WTC11 (cell line): ENCODE data around the gene LRRC8A. TPM values are rescaled to one million over a fixed set of nuclear protein-coding genes. Genes with fewer than 3 reads are reported as not detected.
A peak's percentile ranks its signal among the peaks of the same experiment; 100 is the strongest.

ENCODE experiments used
- ATAC-seq: fragments of 200-7000 bp; cut with Tn5 transposase; 2 replicates; pipeline ENCODE4 v1.10.0; 2021; ENCODE audit warnings: mild to moderate bottlenecking, moderate library complexity
- CTCF ChIA-PET: fragments of 300-600 bp; sonication (Branson Sonifier 250); formaldehyde crosslinking; loops from one replicate; lab custom pipeline; 2021; ENCODE audit warnings: antibody characterized with exemption; lab: Charles Lee
- POLR2A ChIA-PET: fragments of 350-600 bp; sonication (Branson Sonifier 250); formaldehyde crosslinking; loops from one replicate; lab custom pipeline; 2021; ENCODE audit warnings: antibody characterized with exemption; lab: Charles Lee
- DNase-seq: peaks from one replicate; pipeline ENCODE4 v3.0.0; 2021; ENCODE audit warnings: low spot score
- H3K27ac Mint-ChIP-seq: 2 replicates; pipeline ENCODE4 v1.8.0; 2021; ENCODE audit warnings: mixed read lengths
- H3K27me3 Mint-ChIP-seq: 2 replicates; pipeline ENCODE4 v1.8.0; 2021; ENCODE audit warnings: low read depth, mild to moderate bottlenecking, moderate library complexity, mixed read lengths
- H3K36me3 Mint-ChIP-seq: 2 replicates; pipeline ENCODE4 v1.8.0; 2021; ENCODE audit warnings: mixed read lengths
- H3K4me1 Mint-ChIP-seq: 2 replicates; pipeline ENCODE4 v1.8.0; 2022; ENCODE audit warnings: mixed read lengths
- H3K4me3 Mint-ChIP-seq: 2 replicates; pipeline ENCODE4 v1.8.0; 2021; ENCODE audit warnings: mild to moderate bottlenecking, moderate library complexity, mixed read lengths
- H3K9me3 Mint-ChIP-seq: 2 replicates; pipeline ENCODE4 v1.8.0; 2021; ENCODE audit warnings: mixed read lengths
- EMX1 ChIP-seq: fragments of 250-450 bp; sonication (Bioruptor Pico); IDR thresholded peaks from 2 replicates; pipeline ENCODE4 v1.8.0; 2021; ENCODE audit warnings: mild to moderate bottlenecking
- FOXK1 ChIP-seq: sonication (generic); formaldehyde crosslinking; IDR thresholded peaks from 2 replicates; pipeline ENCODE4 v1.8.0; 2022; ENCODE audit warnings: mild to moderate bottlenecking, moderate library complexity, missing genetic modification reagents
- FOXP1 ChIP-seq: sonication (generic); formaldehyde crosslinking; IDR thresholded peaks from 2 replicates; pipeline ENCODE4 v1.8.0; 2022; ENCODE audit warnings: missing genetic modification reagents, mild to moderate bottlenecking, moderate library complexity, borderline replicate concordance
- HMGA2 ChIP-seq: fragments of 250-450 bp; sonication (Bioruptor Pico); IDR thresholded peaks from 2 replicates; pipeline ENCODE4 v1.4.0; 2021; ENCODE audit warnings: mild to moderate bottlenecking, moderate library complexity
- NFE2L1 ChIP-seq: sonication (generic); formaldehyde crosslinking; IDR thresholded peaks from 2 replicates; pipeline ENCODE4 v1.8.1; 2023; ENCODE audit warnings: missing genetic modification reagents
- NR3C1 ChIP-seq: sonication (generic); formaldehyde crosslinking; conservative IDR thresholded peaks from 2 replicates; pipeline ENCODE4 v1.8.1; 2023; ENCODE audit warnings: low read depth, mild to moderate bottlenecking, missing genetic modification reagents
- SP1 ChIP-seq: sonication (generic); formaldehyde crosslinking; conservative IDR thresholded peaks from 2 replicates; pipeline ENCODE4 v1.8.1; 2022; ENCODE audit warnings: missing genetic modification reagents
- TEAD1 ChIP-seq: sonication (generic); formaldehyde crosslinking; IDR thresholded peaks from 2 replicates; pipeline ENCODE4 v1.8.0; 2022; ENCODE audit warnings: mild to moderate bottlenecking, missing genetic modification reagents
- USF1 ChIP-seq: sonication (generic); formaldehyde crosslinking; IDR thresholded peaks from 2 replicates; pipeline ENCODE4 v1.8.0; 2022; ENCODE audit warnings: mild to moderate bottlenecking, missing genetic modification reagents
- ZNF671 ChIP-seq: fragments of 250-450 bp; sonication (Bioruptor Pico); IDR thresholded peaks from 2 replicates; pipeline ENCODE4 v1.8.0; 2021; ENCODE audit warnings: mild to moderate bottlenecking
- ZSCAN18 ChIP-seq: fragments of 250-450 bp; sonication (Bioruptor Pico); IDR thresholded peaks from 2 replicates; pipeline ENCODE4 v2.1.2; 2022; ENCODE audit warnings: mild to moderate bottlenecking, moderate library complexity
- total RNA-seq: library from RNA; stranded (reverse); gene quantifications from 3 replicates; pipeline ENCODE4 v1.2.3, GENCODE V29; 2021
- TF ChIP-seq, protein P1 (sequence below): sonication (generic); formaldehyde crosslinking; conservative IDR thresholded peaks from 2 replicates; pipeline ENCODE4 v1.8.1; 2022; ENCODE audit warnings: mild to moderate bottlenecking, missing genetic modification reagents
- TF ChIP-seq, protein P2 (sequence below): fragments of 200-600 bp; IDR thresholded peaks from 2 replicates; pipeline ENCODE4 v1.8.0; 2022; ENCODE audit warnings: antibody characterized with exemption
- TF ChIP-seq, protein P3 (sequence below): sonication (generic); formaldehyde crosslinking; IDR thresholded peaks from 2 replicates; pipeline ENCODE4 v1.8.0; 2023; ENCODE audit warnings: missing genetic modification reagents
- TF ChIP-seq, protein P4 (sequence below): sonication (generic); formaldehyde crosslinking; IDR thresholded peaks from 2 replicates; pipeline ENCODE4 v1.8.0; 2022; ENCODE audit warnings: mild to moderate bottlenecking, missing genetic modification reagents
- TF ChIP-seq, protein P5 (sequence below): fragments of 250-450 bp; sonication (Bioruptor Pico); conservative IDR thresholded peaks from 2 replicates; pipeline ENCODE4 v1.9.0; 2021; ENCODE audit warnings: mild to moderate bottlenecking
- TF ChIP-seq, protein P6 (sequence below): sonication (generic); formaldehyde crosslinking; IDR thresholded peaks from 2 replicates; pipeline ENCODE4 v1.8.1; 2022; ENCODE audit warnings: mild to moderate bottlenecking, moderate library complexity, missing genetic modification reagents

Gene LRRC8A
- total RNA-seq, 1 experiment from 2014 or later: 83.5 TPM

- Mint-ChIP-seq H3K4me3 (no peak overlapping the region), H3K36me3 (no peaks in the 10 kb centered on the region), H3K9me3 (no peaks in the 10 kb centered on the region), H3K27ac (peak overlapping the region; percentile 86), H3K27me3 (no peaks in the 10 kb centered on the region), H3K4me1 (peaks cover 6% of the 10 kb centered on the region; the same call in 1 of the 2 replicates)
- ATAC-seq (peak; percentile 96), DNase-seq (peak; percentile 79)
- CTCF ChIA-PET: interaction anchor here (0.5 to 4.9 kb wide), 41 partner anchors 10 to 625 kb away, joined by 3 to 54 read pairs (median 5); partner anchors contain the start of genes DOLPP1, ENDOG, KYAT1 and LRRC8A
- TF ChIP-seq USF1 (CRISPR knock-in tag): 0 out of 2 replicates have a peak, but pooled peaks have one; percentile 21
- TF ChIP-seq, protein P1, sequence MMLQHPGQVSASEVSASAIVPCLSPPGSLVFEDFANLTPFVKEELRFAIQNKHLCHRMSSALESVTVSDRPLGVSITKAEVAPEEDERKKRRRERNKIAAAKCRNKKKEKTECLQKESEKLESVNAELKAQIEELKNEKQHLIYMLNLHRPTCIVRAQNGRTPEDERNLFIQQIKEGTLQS (CRISPR knock-in tag): no peak
- 0 out of 2 replicates have a peak, but pooled peaks have one; percentile 43 for TF ChIP-seq SP1 (CRISPR knock-in tag)
- TF ChIP-seq, protein P2, sequence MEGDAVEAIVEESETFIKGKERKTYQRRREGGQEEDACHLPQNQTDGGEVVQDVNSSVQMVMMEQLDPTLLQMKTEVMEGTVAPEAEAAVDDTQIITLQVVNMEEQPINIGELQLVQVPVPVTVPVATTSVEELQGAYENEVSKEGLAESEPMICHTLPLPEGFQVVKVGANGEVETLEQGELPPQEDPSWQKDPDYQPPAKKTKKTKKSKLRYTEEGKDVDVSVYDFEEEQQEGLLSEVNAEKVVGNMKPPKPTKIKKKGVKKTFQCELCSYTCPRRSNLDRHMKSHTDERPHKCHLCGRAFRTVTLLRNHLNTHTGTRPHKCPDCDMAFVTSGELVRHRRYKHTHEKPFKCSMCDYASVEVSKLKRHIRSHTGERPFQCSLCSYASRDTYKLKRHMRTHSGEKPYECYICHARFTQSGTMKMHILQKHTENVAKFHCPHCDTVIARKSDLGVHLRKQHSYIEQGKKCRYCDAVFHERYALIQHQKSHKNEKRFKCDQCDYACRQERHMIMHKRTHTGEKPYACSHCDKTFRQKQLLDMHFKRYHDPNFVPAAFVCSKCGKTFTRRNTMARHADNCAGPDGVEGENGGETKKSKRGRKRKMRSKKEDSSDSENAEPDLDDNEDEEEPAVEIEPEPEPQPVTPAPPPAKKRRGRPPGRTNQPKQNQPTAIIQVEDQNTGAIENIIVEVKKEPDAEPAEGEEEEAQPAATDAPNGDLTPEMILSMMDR: peak; percentile 87
- TF ChIP-seq, protein P3, sequence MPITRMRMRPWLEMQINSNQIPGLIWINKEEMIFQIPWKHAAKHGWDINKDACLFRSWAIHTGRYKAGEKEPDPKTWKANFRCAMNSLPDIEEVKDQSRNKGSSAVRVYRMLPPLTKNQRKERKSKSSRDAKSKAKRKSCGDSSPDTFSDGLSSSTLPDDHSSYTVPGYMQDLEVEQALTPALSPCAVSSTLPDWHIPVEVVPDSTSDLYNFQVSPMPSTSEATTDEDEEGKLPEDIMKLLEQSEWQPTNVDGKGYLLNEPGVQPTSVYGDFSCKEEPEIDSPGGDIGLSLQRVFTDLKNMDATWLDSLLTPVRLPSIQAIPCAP (CRISPR knock-in tag): no peak
- TF ChIP-seq EMX1 (CRISPR knock-in tag): no peak
- TF ChIP-seq FOXK1: no peak
- TF ChIP-seq NFE2L1: no peak
- no peak for TF ChIP-seq ZNF671
- no peak for TF ChIP-seq ZSCAN18 (CRISPR knock-in tag)
- POLR2A ChIA-PET: interaction anchor here (1.3 to 2.0 kb wide), 2 partner anchors 46 to 110 kb away, joined by 3 to 6 read pairs; partner anchors contain the start of genes ENDOG, KYAT1 and LRRC8A
Observed at GRCh38 chr9:128927731-128928411, 45.9 kb downstream of the LRRC8A start.

GRCh38 chr9:128928624-128929023 is 46.7 kb downstream of the LRRC8A start:
- Mint-ChIP-seq H3K9me3 (no peaks in the 10 kb centered on the region), H3K27me3 (no peaks in the 10 kb centered on the region), H3K36me3 (no peaks in the 10 kb centered on the region), H3K27ac (no peak overlapping the region), H3K4me1 (peaks cover 6% of the 10 kb centered on the region; the same call in 1 of the 2 replicates), H3K4me3 (no peak overlapping the region)
- TF ChIP-seq, protein P4, sequence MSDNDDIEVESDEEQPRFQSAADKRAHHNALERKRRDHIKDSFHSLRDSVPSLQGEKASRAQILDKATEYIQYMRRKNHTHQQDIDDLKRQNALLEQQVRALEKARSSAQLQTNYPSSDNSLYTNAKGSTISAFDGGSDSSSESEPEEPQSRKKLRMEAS (CRISPR knock-in tag): no peak
- TF ChIP-seq, protein P5, sequence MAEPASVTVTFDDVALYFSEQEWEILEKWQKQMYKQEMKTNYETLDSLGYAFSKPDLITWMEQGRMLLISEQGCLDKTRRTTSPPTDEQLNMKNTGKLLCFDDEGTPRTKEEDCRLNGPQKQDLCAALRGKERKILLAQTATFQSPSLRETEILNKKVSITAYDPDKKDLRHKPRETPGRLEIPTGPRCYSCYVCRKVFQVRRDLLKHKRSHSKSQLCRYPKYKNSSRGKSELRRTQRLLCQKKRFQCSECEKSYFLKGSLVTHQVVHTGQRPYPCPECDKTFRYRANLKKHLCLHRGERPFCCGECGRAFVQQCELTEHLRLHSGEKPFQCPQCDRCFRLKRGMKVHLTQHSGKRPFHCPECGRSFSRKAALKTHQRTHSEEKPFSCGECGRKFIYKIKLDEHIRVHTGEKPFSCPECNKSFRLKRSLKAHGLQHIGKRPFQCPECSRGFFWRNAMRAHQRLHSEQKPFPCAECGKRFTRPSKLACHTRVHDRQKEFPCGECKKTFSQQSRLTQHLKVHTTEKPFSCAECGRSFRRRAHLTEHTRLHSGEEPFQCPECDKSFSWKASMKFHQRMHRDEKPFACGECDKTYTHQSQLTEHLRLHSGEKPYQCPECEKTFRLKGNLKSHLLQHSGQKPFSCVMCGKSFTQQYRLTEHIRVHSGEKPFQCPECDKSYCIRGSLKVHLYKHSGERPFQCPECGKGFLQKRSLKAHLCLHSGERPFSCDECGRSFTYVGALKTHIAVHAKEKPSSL (CRISPR knock-in tag): no peak
- TF ChIP-seq, protein P6, sequence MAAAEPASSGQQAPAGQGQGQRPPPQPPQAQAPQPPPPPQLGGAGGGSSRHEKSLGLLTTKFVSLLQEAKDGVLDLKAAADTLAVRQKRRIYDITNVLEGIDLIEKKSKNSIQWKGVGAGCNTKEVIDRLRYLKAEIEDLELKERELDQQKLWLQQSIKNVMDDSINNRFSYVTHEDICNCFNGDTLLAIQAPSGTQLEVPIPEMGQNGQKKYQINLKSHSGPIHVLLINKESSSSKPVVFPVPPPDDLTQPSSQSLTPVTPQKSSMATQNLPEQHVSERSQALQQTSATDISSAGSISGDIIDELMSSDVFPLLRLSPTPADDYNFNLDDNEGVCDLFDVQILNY (CRISPR knock-in tag): no peak
- no peak for TF ChIP-seq TEAD1 (CRISPR knock-in tag)
- TF ChIP-seq HMGA2 (CRISPR knock-in tag): no peak
- TF ChIP-seq NR3C1 (CRISPR knock-in tag): no peak
- no peak for TF ChIP-seq FOXP1 (CRISPR knock-in tag)
- DNase-seq (no peak), ATAC-seq (no peak)
- CTCF ChIA-PET: interaction anchor here (0.5 to 4.9 kb wide), 35 partner anchors 9 to 227 kb away, joined by 3 to 54 read pairs (median 5); partner anchors contain the start of genes DOLPP1, ENDOG, KYAT1 and LRRC8A
- POLR2A ChIA-PET: interaction anchor here (1.3 to 2.0 kb wide), 2 partner anchors 47 to 111 kb away, joined by 3 to 6 read pairs; partner anchors contain the start of genes ENDOG, KYAT1 and LRRC8A
